ENCODE measurements around the gene ZCCHC24.

The ZCCHC24 gene

DNA sequence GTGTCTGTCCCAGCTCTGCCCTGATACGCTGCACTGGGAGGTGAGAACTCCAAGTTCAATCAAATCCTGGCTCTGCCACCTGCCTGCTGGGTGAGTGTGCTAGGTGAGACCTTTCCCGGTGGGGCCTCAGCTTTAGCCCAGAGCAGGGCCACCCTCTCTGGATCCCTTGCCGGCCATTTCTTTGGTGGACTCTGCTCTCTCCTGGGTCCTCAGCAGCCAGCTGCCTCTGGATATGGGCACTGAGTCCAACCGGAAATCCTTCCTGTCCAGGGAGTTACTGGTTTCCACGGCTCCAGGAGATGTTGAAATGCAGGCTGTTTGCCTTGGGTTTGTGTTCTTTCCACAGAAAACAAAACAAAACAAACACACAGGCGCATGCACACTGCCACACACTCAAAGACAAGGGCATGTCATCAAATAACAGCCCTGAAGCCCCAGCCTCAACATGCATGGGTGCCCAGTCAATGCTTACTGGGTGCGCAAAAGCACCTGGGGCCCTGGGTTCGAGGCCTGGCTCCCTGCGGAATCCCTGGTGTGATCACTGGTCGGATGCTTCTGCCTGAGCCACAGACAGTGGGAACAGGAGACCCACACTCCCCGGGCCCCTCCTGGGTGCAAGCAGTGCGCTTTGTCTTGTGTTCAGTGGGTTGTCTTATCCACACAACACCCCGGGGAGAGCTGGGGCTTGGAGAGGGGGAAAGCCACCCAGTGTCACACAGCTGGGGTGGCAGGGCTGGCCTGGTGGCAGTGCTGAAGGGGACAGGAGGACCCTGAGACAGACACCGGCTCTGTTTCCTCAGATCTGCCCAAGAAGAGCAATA is 65.1 kb downstream of the ZCCHC24 start:
- DNase-seq = no peak

DNA sequence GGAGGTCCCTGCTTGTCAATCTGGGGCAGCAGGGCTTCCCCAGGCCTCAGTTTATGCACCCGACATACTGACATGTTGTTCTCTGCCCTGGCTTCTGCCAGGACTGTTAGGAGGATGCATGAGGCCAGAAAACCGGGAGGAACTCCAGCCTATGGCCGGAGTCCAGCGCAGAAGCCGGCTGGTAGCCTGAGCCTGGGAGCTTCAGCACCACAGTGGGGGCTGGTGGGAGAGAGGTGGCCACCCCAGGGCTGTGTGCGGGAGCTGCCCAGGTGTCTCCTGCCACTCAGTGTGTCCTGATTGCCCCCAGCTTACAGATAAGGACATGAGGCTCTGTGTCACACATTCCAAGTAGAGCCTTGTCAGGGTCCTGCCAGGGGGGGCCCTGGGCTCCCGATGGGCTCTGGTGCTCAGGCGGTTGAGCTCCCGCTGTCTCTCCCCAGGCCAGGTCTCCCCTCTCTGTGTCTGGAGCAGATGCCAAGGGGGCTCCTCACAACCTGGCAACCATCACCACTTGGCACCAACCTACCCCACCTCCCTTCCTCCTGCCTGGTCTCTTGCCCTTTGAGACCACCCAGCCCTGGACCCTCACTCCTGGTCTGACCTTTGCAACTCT is 65.8 kb downstream of the ZCCHC24 start:
- peak; percentile 69 for DNase-seq

- DNase-seq = peak; percentile 37
These were observed 66.5 kb downstream of the ZCCHC24 start for GRCh38 chr10:79378647-79379511.

DNA sequence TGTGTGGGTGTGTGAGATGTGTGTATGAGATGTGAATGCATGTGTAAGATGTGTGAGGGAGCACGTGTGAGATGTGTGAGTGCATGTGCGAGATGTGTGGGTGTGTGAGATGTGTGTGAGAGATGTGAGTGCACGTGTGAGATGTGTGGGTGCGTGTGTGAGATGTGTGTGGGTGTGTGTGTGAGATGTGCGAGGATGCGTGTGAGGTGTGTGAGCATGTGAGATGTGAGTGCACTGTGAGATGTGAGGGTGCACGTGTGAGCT is 67.1 kb downstream of the ZCCHC24 start:
- DNase-seq = no peak

DNA sequence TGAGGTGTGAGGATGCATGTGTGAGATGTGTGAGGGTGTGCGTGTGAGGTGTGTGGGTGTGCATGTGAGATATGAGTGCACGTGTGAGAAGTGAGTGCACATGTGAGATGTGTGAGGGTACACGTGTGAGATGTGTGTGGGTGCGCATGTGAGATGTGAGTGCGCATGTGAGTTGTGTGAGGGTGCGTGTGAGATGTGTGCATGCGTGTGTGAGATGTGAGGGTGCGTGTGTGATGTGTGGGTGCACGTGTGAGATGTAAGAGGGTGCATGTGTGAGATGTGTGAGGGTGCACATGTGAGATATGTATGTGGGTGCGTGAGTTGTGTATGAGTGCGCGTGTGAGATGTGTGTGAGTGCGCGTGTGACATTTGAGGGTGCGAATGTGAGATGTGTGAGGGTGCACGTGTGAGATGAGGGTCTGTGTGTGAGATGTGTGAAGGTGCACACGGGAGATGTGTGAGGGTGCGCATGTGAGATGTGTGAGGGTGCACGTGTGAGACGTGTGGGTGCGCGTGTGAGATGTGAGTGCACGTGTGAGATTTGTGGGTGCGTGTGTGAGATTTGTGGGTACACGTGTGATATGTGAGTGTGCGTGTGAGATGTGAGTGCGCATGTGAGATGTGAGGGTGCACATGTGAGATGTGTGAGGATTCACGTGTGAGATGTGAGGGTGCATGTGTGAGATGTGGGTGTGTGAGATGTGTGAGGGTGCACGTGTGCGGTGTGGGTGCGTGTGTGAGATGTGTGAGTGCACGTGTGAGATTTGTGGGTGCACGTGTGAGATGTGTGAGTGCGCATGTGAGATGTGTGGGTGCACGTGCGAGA is 67.7 kb downstream of the ZCCHC24 start:
- DNase-seq = peak; percentile 26

- DNase-seq = peak; percentile 41
These were observed 68.5 kb downstream of the ZCCHC24 start for GRCh38 chr10:79376751-79377556.

- DNase-seq = peak; percentile 36
These were observed 69.3 kb downstream of the ZCCHC24 start for GRCh38 chr10:79376078-79376628.

DNA sequence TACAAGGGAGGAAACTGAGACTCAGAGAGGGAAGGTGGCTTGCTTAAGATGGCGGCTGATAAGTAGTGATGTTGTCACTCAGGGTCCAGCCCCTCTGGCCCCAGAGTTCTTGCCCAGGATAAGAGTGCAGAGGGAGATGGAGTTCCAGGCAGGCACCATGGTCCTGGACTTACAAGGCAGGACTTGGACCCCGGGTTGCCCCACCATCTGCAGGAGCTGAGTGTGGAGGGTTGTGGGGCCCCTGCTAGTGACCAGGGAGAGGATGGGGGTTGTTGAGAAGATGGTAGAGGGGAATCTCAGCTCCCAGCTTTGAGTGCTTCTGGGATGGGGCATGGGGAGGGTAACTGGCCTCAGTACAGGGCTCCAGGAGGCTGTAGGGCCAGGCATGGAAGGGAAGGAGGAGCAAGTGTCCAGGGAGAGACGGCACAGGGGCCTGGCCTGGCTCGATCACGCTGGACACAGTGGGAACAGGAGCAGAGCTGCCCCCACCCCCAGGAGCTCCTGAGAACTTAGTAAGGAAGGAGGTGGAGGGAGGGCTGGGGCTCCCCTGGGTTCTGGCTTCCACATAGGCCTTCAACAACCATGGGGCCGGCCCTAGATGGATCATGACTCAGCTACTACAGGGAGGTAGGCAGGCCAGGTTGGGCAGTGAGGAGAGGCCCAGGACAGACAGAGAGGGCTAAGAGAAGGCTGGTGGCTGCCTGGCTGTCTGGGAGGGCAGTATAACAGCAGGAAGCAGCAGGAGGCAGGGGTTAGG is 69.9 kb downstream of the ZCCHC24 start:
- DNase-seq = peak; percentile 30

DNA sequence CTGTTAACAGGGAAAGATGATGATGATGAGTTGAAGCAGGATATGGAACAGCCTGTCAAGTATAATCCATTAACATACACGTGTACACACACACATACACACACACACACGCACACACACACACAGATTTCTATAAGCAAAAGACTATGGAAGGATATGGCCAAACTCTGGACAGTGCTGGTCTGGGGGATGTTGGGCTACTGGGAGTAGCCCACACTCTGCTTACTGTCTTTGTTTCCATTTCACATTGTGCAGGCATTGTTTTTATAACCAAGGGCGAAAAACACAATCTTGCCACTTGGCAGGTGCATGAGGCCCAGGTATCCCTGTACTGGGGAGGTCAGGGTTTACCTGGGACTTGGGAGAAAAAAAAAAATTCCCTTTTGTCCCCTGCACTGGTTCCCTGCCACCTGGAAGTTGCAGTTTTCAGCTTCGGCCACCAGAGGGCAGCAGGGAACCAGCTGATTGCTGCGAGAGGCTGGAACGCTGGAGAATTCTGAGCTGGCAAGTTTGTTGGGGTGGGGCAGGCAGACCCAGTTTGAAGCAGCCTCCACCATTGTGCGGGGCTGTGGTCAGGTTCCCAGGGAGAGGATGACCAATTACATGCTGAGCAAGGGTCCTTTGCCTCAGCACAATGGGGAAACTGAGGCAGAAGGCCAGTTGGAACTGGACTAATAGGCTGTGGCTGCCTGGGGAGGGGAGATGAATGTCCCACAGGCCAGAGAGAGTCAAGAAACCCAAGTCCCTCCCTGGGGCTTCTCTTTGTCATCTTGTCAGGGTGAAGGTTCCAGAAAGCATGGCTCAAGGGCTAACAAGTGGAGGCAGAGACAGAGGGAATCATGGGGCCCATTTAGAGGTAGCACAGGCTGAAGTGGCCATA is 70.9 kb downstream of the ZCCHC24 start:
- DNase-seq = peak; percentile 89

- DNase-seq = peak; percentile 30
These were observed 72.6 kb downstream of the ZCCHC24 start for GRCh38 chr10:79372871-79373270.

GRCh38 chr10:79367426-79368189 is 77.8 kb downstream of the ZCCHC24 start:
- DNase-seq = no peak

- no peak for DNase-seq
These were observed 83.6 kb downstream of the ZCCHC24 start for GRCh38 chr10:79361726-79362397.

DNA sequence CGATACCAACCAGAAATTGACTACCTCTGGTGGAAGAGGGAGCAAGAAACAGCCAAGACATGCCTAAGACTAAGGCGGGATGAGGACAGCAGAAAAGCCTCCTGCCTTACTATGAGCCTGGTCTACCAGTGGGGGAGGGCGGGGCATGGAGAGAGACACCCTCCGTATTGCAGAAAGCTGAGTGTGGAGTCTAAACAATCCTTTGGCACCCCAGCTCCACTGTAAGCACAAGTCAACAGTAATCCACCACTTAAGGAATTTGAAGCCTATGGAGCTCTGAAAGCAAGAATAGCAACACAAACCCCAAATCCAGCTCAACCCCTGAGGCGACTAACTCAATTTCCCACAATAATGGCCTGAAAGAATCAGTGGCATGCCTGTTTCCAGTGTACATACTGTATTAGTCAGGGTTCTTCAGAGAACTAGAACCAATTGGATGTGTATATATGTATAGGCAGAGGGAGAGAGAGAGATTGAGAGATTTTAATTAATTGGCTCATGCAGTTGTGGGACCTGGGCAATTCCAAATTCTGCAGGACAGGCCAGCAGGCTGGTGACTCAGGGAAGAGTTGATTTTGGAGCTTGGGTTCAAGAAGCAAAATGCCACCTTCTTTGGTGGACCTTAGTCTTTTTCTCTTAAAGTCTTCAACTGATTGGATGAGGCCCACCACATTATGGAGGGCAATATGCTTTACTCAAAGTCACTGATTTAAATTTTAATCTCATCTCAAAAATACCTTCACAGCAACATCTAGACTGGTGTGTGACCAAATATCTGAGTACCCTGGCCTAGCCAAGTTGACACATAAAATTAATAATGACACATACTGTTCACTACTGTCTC is 84.7 kb downstream of the ZCCHC24 start:
- DNase-seq = peak; percentile 28

DNA sequence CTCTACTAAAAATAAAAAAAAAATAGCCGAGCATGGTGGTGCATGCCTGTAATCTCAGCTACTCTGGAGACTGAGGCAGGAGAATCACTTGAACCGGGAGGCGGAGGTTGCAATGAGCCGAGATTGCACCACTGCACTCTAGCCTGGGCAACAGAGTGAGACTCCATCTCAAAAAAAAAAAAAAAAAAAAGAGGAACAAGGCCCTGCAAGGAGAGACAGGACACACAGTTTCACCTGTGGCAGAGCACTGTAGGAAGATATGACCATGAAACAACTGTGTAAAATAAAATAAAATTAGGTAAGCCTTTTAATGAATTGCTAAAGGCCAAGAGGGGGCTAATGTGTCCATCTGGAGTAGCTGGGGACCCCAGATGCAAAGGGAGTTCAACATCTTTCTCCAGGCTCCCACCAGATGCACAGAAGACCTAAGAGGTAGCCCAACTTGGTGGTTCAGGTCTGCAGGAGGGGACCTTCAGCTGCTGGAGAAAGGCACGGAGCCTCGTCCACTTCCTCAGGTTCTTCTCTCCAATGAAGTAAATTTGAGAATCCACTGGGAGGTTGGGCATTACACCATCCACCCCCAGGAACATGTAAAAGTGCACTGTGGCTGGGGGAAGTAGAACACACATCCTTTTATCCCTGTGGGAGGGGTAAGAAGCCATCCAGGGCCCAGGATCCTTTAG is 85.5 kb downstream of the ZCCHC24 start:
- no peak for DNase-seq

DNA sequence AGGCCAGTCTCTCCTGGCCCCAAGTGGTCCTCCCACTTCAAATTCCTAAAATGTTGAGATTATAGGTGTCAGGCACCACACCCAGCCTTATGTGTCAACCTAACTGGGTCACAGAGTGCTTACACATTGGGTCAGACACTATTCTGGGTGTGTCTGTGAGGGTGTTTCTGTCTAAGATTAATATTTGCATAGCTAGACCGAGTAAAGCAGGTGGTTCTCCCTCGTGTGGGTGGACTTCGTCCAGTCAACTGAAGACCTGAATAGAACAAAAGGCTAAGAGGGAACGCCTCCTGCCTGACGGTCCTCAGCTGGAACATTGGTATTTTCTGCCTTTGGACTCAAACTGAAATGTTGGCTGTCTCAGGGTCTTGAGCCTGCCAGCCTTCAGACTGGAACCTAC is 86.6 kb downstream of the ZCCHC24 start:
- DNase-seq = no peak

DNA sequence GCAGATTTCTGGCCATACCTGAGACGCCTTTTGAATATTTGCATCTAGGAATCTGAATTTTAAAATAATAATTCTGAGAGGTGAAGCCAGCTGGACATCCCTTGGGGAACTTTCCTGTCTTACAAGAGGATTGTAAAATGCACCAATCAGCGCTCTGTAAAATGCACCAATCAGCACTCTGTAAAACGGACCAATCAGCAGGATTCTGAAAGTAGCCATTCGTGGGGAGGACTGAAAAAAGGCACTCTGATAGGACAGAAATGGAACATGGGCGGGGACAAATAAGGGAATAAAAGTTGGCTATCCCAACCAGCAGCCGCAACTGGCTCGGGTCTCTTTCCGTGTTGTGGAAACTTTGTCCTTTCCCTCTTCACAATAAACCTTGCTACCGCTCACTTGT is 88.2 kb downstream of the ZCCHC24 start:
- no peak for DNase-seq

- no peak for DNase-seq
These were observed 89.3 kb downstream of the ZCCHC24 start for GRCh38 chr10:79356104-79356503.

Measured in right forelimb (tissue), 1 donor.